AG08395 (cell line): ENCODE data around the gene HYLS1.
"Not testable (repeated sequence)": the region's sequence is repeated elsewhere in the genome, so short reads cannot be mapped to it uniquely, and the experiment has no call there.

Source experiments
- DNase-seq: peaks from one replicate; pipeline ENCODE4 v3.0.0; 2012; ENCODE audit warnings: mixed read lengths, low spot score

HYLS1 gene, protein sequence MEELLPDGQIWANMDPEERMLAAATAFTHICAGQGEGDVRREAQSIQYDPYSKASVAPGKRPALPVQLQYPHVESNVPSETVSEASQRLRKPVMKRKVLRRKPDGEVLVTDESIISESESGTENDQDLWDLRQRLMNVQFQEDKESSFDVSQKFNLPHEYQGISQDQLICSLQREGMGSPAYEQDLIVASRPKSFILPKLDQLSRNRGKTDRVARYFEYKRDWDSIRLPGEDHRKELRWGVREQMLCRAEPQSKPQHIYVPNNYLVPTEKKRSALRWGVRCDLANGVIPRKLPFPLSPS

DNA sequence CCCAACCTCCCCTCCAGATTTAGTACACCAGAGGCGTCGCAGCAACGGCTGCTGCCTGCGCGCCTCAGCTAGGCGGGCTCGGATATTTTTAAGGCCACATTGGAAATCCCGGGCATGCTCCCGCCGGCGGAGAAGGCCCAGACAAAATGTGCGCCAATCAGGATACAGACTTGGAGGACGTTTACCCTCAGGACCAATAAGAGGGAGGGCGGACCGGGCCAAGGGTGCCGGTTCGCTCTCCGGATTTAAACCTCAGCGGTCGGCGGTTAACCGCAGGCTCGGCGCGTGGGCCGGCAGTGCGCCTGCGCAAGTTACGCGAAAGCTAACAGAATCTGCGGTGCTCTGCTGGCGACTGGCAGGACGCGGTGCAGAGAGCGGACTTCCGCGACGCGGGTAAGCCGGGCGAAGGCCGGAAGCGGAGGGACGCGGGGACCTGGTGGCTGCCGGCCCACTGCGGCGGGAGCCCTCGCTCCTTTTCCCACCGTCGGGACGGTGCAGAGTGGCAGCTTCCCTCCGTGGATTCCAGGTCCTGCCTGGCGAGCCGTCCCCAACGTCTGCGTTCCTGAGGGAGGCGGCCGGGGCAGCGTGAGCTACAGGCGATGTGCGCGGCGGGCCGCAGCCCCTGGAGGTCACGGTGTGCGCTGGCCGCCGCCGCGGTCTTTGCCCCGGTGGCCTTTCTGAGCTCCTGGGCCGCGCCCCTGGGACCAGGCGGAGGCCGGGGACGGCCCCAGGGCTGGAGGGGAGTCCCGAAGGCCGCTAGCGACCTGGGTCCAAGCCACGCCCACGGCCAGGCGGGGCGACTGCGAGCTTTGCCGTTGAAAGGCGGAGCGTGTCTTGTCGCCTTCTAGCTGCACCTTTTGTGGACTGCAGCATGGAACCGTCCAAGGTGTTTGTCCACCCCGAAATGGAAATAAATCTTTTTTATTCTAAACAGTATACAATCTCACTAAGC lies at the start of gene HYLS1:
TSS of gene HYLS1 (plus strand) at position 296 of the 952 bp plus-strand sequence. CDS start 11,701 bp downstream, outside the sequence.
- peak; percentile 98 for DNase-seq

- no peak for DNase-seq
These were observed 45.0 kb upstream of the HYLS1 start for GRCh38 chr11:125842321-125842948.

GRCh38 chr11:125846188-125846587 lies 41.3 kb upstream of the HYLS1 start:
- DNase-seq: no peak

- DNase-seq: not testable (repeated sequence)
These were observed 29.8 kb upstream of the HYLS1 start for GRCh38 chr11:125857670-125858069.

DNA sequence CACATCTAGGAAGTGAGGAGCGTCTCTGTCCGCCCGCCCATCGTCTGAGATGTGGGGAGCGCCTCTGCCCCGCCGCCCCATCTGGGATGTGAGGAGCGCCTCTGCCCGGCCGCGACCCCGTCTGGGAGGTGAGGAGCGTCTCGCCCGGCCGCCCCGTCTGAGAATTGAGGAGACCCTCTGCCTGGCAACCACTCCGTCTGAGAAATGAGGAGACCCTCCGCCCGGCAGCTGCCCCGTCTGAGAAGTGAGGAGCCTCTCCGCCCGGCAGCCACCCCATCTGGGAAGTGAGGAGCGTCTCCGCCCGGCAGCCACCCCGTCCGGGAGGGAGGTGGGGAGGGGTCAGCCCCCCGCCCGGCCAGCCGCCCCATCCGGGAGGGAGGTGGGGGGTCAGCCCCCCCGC lies 24.7 kb upstream of the HYLS1 start:
- DNase-seq: not testable (repeated sequence)

GRCh38 chr11:125865354-125865753 lies 22.1 kb upstream of the HYLS1 start:
- DNase-seq: not testable (repeated sequence)

DNA sequence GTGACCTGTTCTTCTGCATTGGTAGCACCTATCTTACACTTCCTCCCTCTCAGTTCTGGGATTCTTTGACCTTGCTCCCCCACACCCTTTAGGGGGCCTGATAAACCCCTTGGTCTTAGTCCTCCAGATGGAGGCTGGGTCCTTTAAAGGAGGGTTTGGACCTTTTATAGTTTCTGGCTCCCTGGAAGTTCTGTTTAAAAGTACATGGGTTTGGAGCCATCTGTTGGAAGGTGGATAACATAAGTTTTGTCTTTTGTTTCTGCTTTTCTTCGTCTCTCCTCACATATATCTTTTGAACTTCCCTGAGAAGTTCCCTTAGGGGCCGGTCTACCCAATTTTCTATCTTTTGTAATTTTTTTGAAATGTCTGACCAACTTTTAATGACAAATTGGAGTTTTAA lies 17.9 kb upstream of the HYLS1 start:
- no peak for DNase-seq

DNA sequence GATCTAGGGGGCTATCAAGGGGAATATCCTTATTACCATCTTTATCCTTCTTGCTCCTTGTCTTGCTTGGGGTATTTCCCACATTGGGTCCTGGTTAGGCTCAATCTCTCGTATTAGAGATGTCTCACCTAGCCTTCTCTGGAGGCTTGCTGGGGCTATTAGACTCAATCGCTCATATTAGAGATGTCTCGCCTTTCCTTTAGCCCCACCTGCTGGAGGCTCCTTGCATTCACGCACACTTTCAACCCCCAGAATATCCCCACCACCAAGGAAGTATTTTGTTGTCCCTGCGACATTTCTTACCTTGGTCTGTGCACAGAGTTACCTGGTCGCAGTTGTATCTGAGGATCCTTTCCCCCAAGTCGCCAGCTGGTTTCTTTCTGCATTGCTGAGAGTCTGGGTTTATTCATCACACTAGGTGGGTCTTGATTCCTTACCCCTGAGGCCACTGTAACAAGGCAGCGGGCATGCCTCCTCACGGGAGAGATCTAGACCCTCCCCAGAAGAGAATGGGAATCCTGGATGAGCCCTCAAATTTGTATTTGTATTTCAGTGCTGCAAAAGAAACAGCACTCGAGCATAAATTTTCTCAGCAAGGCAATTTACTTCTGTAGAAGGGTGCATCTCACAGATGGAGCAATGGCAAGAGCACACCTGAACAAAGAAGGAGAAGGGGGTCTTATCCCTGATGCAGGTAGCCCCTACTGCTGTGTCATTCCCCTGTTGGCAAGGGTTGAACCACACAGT lies 15.9 kb upstream of the HYLS1 start:
- peak; percentile 39 for DNase-seq

DNA sequence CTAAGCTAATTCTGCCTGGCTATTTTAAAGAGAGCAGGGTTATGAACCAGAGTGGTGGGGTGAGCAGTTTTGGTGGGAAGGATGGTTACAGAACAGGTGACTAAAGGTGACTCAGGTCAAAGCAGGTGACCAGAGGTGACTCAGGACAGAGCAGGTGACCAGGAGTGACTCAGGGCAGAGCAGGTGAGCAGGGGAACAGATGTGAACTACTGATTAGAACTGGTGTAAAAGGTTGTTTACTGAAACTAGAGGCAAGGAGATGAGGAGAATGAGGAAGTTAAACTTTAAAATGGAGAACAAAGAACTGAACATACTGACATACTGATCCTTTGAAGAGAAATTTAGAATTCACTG lies 15.4 kb upstream of the HYLS1 start:
- DNase-seq: no peak

DNA sequence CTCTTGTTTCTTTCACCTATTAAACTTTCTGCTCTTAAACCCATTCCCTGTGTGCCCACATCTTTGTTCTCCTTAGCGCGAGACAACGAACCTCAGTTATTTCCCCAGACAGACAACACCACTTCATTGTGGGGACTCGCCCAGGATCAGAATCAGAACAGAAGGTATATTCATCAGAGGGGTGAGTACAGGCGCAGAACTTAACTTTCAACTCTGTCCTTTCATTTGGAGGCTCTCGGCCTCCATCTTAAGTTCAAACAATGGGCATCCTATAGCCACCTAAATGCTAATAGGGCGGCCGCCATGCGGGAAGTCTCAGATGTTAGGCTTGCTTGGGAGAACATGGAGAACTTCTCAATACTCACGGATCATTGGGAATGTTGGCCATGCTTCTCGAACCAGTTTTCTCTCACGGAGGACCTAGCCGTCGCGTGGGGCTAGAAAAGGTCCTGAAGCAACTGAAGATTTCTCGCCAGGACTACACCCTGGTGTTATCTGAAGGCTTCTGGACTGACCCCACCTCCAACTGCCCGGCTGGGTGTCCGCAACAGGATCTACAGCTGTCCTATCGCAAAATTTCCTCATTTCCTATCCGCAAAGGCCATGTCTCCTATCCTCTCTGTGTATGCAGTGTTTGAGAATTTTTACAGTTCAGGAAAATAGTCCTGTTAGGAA lies 13.4 kb upstream of the HYLS1 start:
- no peak for DNase-seq

GRCh38 chr11:125874556-125875124 lies 12.8 kb upstream of the HYLS1 start:
- DNase-seq: peak; percentile 72

DNA sequence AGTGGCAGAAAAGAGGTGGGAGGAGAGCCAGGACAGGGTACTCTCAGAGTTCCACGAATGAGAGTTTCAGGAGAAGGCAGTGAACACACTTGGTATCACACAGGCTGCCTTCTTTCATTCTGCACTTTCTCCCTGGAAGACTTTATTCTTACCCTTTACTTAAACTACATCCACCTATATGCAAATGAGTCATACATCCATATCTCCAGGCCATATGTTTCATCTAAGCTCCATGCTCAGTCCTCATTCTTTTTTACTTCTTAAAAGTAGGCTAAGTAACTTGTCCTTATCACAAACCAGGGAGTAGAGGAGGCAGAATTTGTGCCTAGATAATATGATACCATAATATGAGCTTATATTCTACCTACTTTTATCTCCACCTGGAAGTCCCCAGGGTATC lies 6.2 kb upstream of the HYLS1 start:
- DNase-seq: no peak

GRCh38 chr11:125883375-125883774 lies 4.1 kb upstream of the HYLS1 start:
- no peak for DNase-seq

- DNase-seq: peak; percentile 35
These were observed 483 bp upstream of the HYLS1 start for GRCh38 chr11:125886997-125887372.

DNA sequence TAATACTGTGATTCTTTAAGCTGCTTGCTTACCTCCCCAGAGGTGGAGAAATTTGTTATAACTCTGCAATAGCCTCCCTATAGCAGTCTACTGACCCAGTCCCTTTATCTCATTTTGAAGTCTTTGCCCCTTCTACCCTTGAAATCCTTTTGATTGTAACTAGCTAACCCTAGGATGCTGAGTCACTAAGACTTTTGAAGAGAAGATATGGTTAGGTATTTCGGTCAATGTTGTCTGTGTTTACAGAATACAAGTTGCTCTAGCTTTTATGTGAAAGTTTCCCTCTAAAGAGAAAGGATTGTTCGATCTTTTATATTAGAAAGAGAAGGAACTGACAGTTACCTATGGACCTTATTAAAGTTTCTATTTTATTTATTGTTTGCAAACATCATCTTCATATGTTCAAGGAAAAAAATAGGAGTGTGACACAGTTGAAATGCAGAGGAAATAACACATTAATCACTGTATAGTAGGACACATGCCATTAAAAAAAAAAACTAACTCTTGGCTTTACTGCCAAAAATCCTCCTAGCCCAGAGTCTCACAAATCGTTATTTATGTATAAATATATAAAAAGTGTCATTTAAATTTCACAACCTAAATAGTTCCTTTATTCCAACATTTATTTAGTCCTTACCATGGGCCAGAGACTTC lies 3.1 kb downstream of the HYLS1 start:
- DNase-seq: no peak

GRCh38 chr11:125892071-125892470 lies 4.6 kb downstream of the HYLS1 start:
- no peak for DNase-seq

DNA sequence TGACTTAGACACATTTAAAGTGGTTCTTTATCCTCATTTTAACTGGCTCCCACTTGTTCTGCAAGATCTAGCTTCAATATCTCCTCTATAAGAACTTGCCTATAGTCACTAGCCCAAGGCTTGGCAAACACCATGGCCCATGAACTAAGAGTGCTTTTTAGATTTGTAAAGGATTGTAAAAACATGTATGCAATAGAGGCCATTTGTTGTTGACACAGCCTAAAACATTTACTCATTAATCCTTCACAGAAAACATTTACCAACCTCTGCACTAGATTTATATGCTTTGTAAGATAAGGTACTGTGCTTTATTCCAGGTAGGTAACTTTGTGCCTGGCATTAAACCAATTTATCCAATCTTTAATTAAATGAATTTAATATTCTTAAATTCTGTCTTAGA lies 5.5 kb downstream of the HYLS1 start:
- DNase-seq: no peak

DNA sequence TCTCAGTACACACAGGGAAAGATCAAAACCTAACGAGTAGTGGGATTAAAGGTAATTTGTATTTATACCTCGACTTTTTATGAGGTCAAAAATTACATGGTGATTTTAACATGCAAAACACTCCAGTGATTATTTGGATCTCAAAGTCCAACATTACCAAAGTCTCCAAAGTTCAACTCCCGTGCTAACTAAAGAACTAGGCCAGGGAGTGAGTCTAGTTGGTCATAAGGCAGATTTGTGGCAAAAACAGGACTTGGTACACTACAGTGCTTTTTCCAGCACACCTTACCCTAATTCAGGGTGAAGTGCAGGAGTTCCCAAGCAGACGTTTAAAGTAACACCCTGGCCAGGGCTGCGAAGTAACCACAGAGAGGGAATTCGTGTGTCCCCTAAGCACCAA lies 14.4 kb downstream of the HYLS1 start:
- DNase-seq: no peak

DNA sequence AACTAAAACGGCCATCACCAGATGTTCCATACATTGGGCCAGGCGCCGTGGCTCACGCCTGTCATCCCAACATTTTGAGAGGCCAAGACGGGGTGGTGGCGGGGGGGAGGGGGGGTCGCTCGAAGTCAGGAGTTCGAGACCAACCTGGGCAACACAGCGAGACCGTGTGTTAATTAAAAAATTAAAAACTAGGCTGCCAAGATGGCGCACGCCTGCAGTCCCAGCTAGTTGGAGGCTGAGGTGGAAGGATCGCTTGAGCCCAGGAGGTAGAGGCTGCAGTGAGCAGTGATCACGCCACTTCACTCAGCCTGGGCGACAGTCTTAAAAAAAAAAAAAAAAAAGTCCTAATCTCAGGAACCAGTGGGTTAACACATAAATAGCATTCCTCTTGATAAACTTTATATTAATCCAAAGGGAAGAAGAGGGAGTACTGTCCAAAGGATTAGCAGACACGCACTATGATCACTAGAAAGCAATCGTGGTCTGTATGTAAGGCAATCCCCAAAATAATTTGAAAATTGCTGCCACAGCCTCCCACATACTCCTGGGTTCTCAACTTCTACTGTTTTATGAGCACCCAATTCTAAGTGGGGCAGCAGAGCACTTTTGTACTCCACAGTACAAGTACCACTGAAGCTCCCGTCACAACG lies 14.9 kb downstream of the HYLS1 start:
- DNase-seq: no peak
